K562 (cell line): ENCODE measurements around the gene CHRNB4. TPM values are rescaled to one million over a fixed set of nuclear protein-coding genes. Genes with fewer than 3 reads are reported as not detected.

Experiments used
- ATAC-seq: fragments of 200-7000 bp; cut with Tn5 transposase; 3 replicates; pipeline ENCODE4 v1.9.1; 2020; ENCODE audit warnings: moderate library complexity
- BruUV-seq: library from RNA; stranded (reverse); fragments of 400-500 nt; replicated peaks from 2 replicates; lab custom pipeline; 2021; lab: Mats Ljungman, UMichigan
- CTCF ChIA-PET: fragments of 300-600 bp; formaldehyde crosslinking; extraction: SDS; loops from one replicate; lab custom pipeline; 2021; ENCODE audit warnings: low intra/inter-chr PET ratio; lab: Yijun Ruan, JAX
- POLR2A ChIA-PET: fragments of 300-600, 350-650 bp; sonication (Branson Sonifier 250); formaldehyde crosslinking; extraction: SDS; loops from one replicate; lab custom pipeline; 2021; ENCODE audit warnings: antibody characterized with exemption, inconsistent platforms; lab: Yijun Ruan, JAX
- DNase-seq, 4 experiments: peaks; one replicate each; pipeline versions ENCODE4 v3.0.0 to v3.0.0-alpha.2; 2011 to 2018; ENCODE audit warnings: low spot score in 3 of 4, mixed read lengths in 3 of 4; ENCODE audit errors: extremely low read depth in 1 of 4
- FAIRE-seq: peaks from 2 replicates; lab custom pipeline; 2011; peaks lifted over from hg19 to GRCh38; lab: Jason Lieb, UNC
- H2AFZ ChIP-seq: 2 replicates; pipeline ENCODE4 v1.6.0; 2011; ENCODE audit warnings: low read depth, low read length, control low read depth, inconsistent platforms
- H3K27ac ChIP-seq: fragments of 200-600 bp; 3 replicates; pipeline ENCODE4 v1.8.0; 2011; ENCODE audit warnings: low read depth, mild to moderate bottlenecking, control low read depth, inconsistent platforms, low read length, moderate library complexity, mixed read lengths; ENCODE audit errors: extremely low read depth
- H3K27me3 ChIP-seq, 2 experiments: fragments of 300-600 bp in 1 of 2; 2 replicates in 1 of 2; 3 replicates in 1 of 2; pipeline versions ENCODE4 v1.6.0 to v1.8.0; 2011; ENCODE audit warnings: inconsistent platforms in 2 of 2, low read length in 2 of 2, mild to moderate bottlenecking in 1 of 2, mixed read lengths in 1 of 2, moderate library complexity in 1 of 2; ENCODE audit not compliant: control insufficient read depth in 2 of 2, insufficient read depth in 2 of 2
- H3K36me3 ChIP-seq: fragments of 300-600 bp; 3 replicates; pipeline ENCODE4 v1.8.0; 2011; ENCODE audit warnings: mild to moderate bottlenecking, low read length, inconsistent platforms; ENCODE audit not compliant: control insufficient read depth, insufficient read depth
- H3K4me1 ChIP-seq, 2 experiments: fragments of 200-600 bp in 1 of 2; replicated peaks in 1 of 2; 2 replicates in 1 of 2; 3 replicates in 1 of 2; pipeline versions ENCODE4 v1.5.1 to v1.8.0; 2011; ENCODE audit warnings: inconsistent platforms in 2 of 2, low read length in 2 of 2, mild to moderate bottlenecking in 1 of 2, mixed read lengths in 1 of 2, moderate library complexity in 1 of 2; ENCODE audit not compliant: control insufficient read depth in 2 of 2, insufficient read depth in 2 of 2
- H3K4me2 ChIP-seq: 2 replicates; pipeline ENCODE4 v1.6.1; 2011; ENCODE audit warnings: low read length, control low read depth, inconsistent platforms, mixed read lengths; ENCODE audit not compliant: insufficient read depth
- H3K4me3 ChIP-seq: fragments of 200-600 bp; sonication (generic), shearing (Covaris generic); 2 replicates; pipeline ENCODE4 v1.5.1; 2016; ENCODE audit warnings: control low read depth, inconsistent platforms
- H3K79me2 ChIP-seq: fragments of 200-600 bp; 3 replicates; pipeline ENCODE4 v1.8.0; 2011; ENCODE audit warnings: low read length, inconsistent platforms; ENCODE audit not compliant: control insufficient read depth, insufficient read depth
- H3K9ac ChIP-seq, 2 experiments: 2 replicates each; pipeline versions ENCODE4 v1.6.0 to v1.6.1; 2011; ENCODE audit warnings: low read depth in 2 of 2, low read length in 2 of 2, control low read depth in 1 of 2, inconsistent platforms in 1 of 2, mild to moderate bottlenecking in 1 of 2, mixed read lengths in 1 of 2; ENCODE audit not compliant: insufficient read depth in 1 of 2
- H3K9me1 ChIP-seq: one replicate; pipeline ENCODE4 v1.6.0; 2011; ENCODE audit warnings: inconsistent platforms, mild to moderate bottlenecking, low read length, moderate library complexity; ENCODE audit not compliant: control insufficient read depth, insufficient read depth
- H3K9me3 ChIP-seq: replicated peaks from 2 replicates; pipeline ENCODE4 v1.5.1; 2011; ENCODE audit warnings: low read depth, low read length, inconsistent platforms; ENCODE audit not compliant: control insufficient read depth, insufficient read depth
- H4K20me1 ChIP-seq: replicated peaks from 2 replicates; pipeline ENCODE4 v1.6.1; 2011; ENCODE audit warnings: low read length, inconsistent platforms, mixed read lengths; ENCODE audit not compliant: control insufficient read depth, insufficient read depth
- GATAD2B ChIP-seq: fragments of 450-650 bp; IDR thresholded peaks from 2 replicates; pipeline ENCODE4 v1.6.1; 2017; ENCODE audit warnings: mild to moderate bottlenecking, borderline replicate concordance
- KLF13 ChIP-seq: fragments of 450-650 bp; IDR thresholded peaks from 2 replicates; pipeline ENCODE4 v1.6.1; 2016; ENCODE audit warnings: missing genetic modification characterization, low read depth, mild to moderate bottlenecking, missing compliant biosample characterization, moderate library complexity, borderline replicate concordance
- L3MBTL2 ChIP-seq: fragments of 450-650 bp; IDR thresholded peaks from 2 replicates; pipeline ENCODE4 v1.6.1; 2016; ENCODE audit warnings: mild to moderate bottlenecking, moderate library complexity
- POLR3A ChIP-seq: IDR thresholded peaks from 2 replicates; pipeline ENCODE4 v1.6.1; 2011; ENCODE audit warnings: borderline replicate concordance, mild to moderate bottlenecking, moderate library complexity; ENCODE audit not compliant: insufficient read length, insufficient read depth; ENCODE audit errors: extremely low read depth
- YBX1 ChIP-seq: fragments of 450-650 bp; IDR thresholded peaks from 2 replicates; pipeline ENCODE4 v1.7.1; 2016; ENCODE audit warnings: mild to moderate bottlenecking
- ZNF197 ChIP-seq: fragments of 200-800 bp; sonication (Bioruptor generic); IDR thresholded peaks from 2 replicates; pipeline ENCODE4 v1.6.1; 2016; ENCODE audit warnings: low read depth, missing genetic modification characterization, missing compliant biosample characterization
- WGBS: fragments of 100-300 bp; shearing (Covaris generic); methylation state at CpG from one replicate; pipeline ENCODE4 v1.1.6; 2016; ENCODE audit warnings: low coverage, mixed read lengths; ENCODE audit not compliant: insufficient coverage; ENCODE audit errors: missing lambda C conversion rate; 5-methylcytosine and 5-hydroxymethylcytosine counted together
- in situ Hi-C: fragments of 300-500 bp; cut with MboI; formaldehyde crosslinking; loops from 4 replicates; pipeline ENCODE4 v1.15.0; 2018; ENCODE audit warnings: inconsistent platforms, mixed read lengths
- intact Hi-C: fragments of 100-400 bp; cut with micrococcal nuclease; formaldehyde crosslinking; loops from 2 replicates; pipeline ENCODE4 v1.14.2; 2022
- polyA plus RNA-seq, 8 experiments: library from polyadenylated mRNA; depleted of rRNA in 4 of 8; stranded (reverse) in 5 of 8; unstranded in 3 of 8; fragments of >200 nt; fragmentation: Nextera tagmentation in 2 of 8; fragmentation: Illumina TruSeq in 1 of 8; extraction: Ambion mirVana in 2 of 8; extraction: Trizol in 1 of 8; gene quantifications; 2 replicates each; pipeline versions ENCODE4 v1.2.1 to v1.2.3, GENCODE V29; 2011 to 2014; ENCODE audit warnings: inconsistent platforms in 1 of 8, missing spikeins in 1 of 8
- small RNA-seq: library from RNA; depleted of rRNA; stranded (forward); fragments of <200 nt; gene quantifications from one replicate; pipeline ENCODE3, GENCODE V24; 2014
- total RNA-seq, 7 experiments: library from RNA; depleted of rRNA in 6 of 7; stranded (reverse); fragments of >200 nt in 6 of 7; fragmentation: Illumina TruSeq in 2 of 7; extraction: Trizol in 2 of 7; gene quantifications; 2 replicates each; pipeline versions ENCODE4 v1.2.1 to v1.2.3, GENCODE V29; 2011 to 2021; ENCODE audit warnings: low replicate concordance in 1 of 7
- TF ChIP-seq, protein P1 (sequence below): fragments of 450-650 bp; IDR thresholded peaks from 2 replicates; pipeline ENCODE4 v1.6.1; 2016; ENCODE audit warnings: borderline replicate concordance

Gene CHRNB4
- total and polyA plus RNA-seq, 9 of the 15 experiments (the other 6 are each of a cell fraction or from before 2014, with no cell fraction given), result 0.08 to 0.18 TPM; not detected in 7

DNA sequence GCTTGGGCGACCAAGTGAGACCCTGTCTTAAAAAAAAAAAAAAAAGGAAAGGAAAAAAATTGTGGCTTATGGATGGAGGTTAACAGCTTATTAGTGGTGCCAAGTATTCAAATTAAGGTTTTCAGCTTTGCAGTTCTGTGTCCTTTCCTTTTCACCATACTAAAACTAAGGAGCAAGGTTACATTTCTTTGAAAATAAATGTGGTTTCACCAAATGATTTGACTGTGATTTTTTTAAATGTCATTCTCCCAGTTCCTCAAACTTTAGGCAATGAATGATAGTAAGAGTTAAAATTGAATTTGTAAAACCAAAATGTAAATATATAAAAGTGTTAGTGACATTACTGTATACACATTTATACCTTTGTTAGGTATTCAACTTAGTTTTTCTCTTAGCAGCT lies 66.1 kb downstream of the CHRNB4 start:
- H2AFZ ChIP-seq, result no peak overlapping the region
- DNase-seq (no peak), ATAC-seq (no peak), FAIRE-seq (no peak)
- H3K27ac ChIP-seq, result no peak overlapping the region
- ChIA-PET CTCF (no interaction called here), POLR2A (interaction anchor here (0.8 to 4.4 kb wide), 2 partner anchors 9 to 639 kb away, joined by 3 to 17 read pairs; partner anchors contain the start of gene CHRNA5)
- in situ Hi-C loops (no loop called here), intact Hi-C loops (no loop called here)
- no peaks in the 10 kb centered on the region for H3K9me3 ChIP-seq
- H3K4me3 ChIP-seq, result no peak overlapping the region
- H3K27me3 ChIP-seq, result no peaks in the 10 kb centered on the region
- H4K20me1 ChIP-seq, result no peaks in the 10 kb centered on the region; the same call in 1 of the 2 replicates
- no peaks in the 10 kb centered on the region for H3K4me1 ChIP-seq
- H3K9me1 ChIP-seq, result no peaks in the 10 kb centered on the region
- no peak overlapping the region for H3K4me2 ChIP-seq
- H3K79me2 ChIP-seq, result no peaks in the 10 kb centered on the region; the same call in 2 of the 3 replicates
- no peak overlapping the region for H3K9ac ChIP-seq
- no peaks in the 10 kb centered on the region for H3K36me3 ChIP-seq
- no peak for TF ChIP-seq KLF13 (tag)
- no peak for TF ChIP-seq ZNF197
- no peak for TF ChIP-seq GATAD2B
- no peak for TF ChIP-seq POLR3A
- no peak for TF ChIP-seq L3MBTL2
- TF ChIP-seq, protein P1, sequence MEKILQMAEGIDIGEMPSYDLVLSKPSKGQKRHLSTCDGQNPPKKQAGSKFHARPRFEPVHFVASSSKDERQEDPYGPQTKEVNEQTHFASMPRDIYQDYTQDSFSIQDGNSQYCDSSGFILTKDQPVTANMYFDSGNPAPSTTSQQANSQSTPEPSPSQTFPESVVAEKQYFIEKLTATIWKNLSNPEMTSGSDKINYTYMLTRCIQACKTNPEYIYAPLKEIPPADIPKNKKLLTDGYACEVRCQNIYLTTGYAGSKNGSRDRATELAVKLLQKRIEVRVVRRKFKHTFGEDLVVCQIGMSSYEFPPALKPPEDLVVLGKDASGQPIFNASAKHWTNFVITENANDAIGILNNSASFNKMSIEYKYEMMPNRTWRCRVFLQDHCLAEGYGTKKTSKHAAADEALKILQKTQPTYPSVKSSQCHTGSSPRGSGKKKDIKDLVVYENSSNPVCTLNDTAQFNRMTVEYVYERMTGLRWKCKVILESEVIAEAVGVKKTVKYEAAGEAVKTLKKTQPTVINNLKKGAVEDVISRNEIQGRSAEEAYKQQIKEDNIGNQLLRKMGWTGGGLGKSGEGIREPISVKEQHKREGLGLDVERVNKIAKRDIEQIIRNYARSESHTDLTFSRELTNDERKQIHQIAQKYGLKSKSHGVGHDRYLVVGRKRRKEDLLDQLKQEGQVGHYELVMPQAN, result no peak
- no peak for TF ChIP-seq YBX1
- no TSS peak for BruUV-seq
- no CpG with 5 or more reads among the region's 1 CpG for WGBS

Small RNAs within 50 kb of the gene (small RNA-seq; reads per million reads assigned to genes)
- not detected for gene AC067863.2

Other genes starting within 250 kb of the CHRNB4 start
- gene IREB2, start 203.0 kb downstream of the CHRNB4 start, total RNA-seq (2014; rRNA removed), result 16.8 and 17.1 TPM in 2 replicates
- gene IREB2, start 203.0 kb downstream of the CHRNB4 start, total RNA-seq (2014; rRNA removed; fragmentation: Illumina TruSeq; extraction: Trizol), result 37.7 and 48.0 TPM in 2 replicates
- gene IREB2, start 203.0 kb downstream of the CHRNB4 start, total RNA-seq (2015; rRNA removed; fragmentation: Illumina TruSeq; extraction: Trizol), result 30.8 and 34.0 TPM in 2 replicates
- gene IREB2, start 203.0 kb downstream of the CHRNB4 start, total RNA-seq (2021), result 56.6 and 61.7 TPM in 2 replicates
- gene IREB2, start 203.0 kb downstream of the CHRNB4 start, polyA plus RNA-seq (2011; rRNA removed), result 51.5 and 59.1 TPM in 2 replicates
- 45.4 and 53.2 TPM in 2 replicates for gene IREB2, start 203.0 kb downstream of the CHRNB4 start, polyA plus RNA-seq (2014; fragmentation: Illumina TruSeq; extraction: Trizol)
- gene IREB2, start 203.0 kb downstream of the CHRNB4 start, polyA plus RNA-seq (2014; fragmentation: Nextera tagmentation; extraction: Ambion mirVana), result 10 to 100 TPM; 18.0 to 21.4 TPM
- 24.1 and 25.4 TPM in 2 replicates for gene IREB2, start 203.0 kb downstream of the CHRNB4 start, polyA plus RNA-seq (2014; rRNA removed)
- 1.9 and 4.8 TPM in 2 replicates for gene HYKK, start 133.6 kb downstream of the CHRNB4 start, total RNA-seq (2014; rRNA removed)
- 5.0 and 6.8 TPM in 2 replicates for gene HYKK, start 133.6 kb downstream of the CHRNB4 start, total RNA-seq (2014; rRNA removed; fragmentation: Illumina TruSeq; extraction: Trizol)
- 4.0 and 4.3 TPM in 2 replicates for gene HYKK, start 133.6 kb downstream of the CHRNB4 start, total RNA-seq (2015; rRNA removed; fragmentation: Illumina TruSeq; extraction: Trizol)
- gene HYKK, start 133.6 kb downstream of the CHRNB4 start, total RNA-seq (2021), result 3.5 and 3.9 TPM in 2 replicates
- 4.5 and 6.1 TPM in 2 replicates for gene HYKK, start 133.6 kb downstream of the CHRNB4 start, polyA plus RNA-seq (2011; rRNA removed)
- gene HYKK, start 133.6 kb downstream of the CHRNB4 start, polyA plus RNA-seq (2014; fragmentation: Illumina TruSeq; extraction: Trizol), result 5.7 TPM in 2 replicates
- 1 to 10 TPM; 3.0 to 3.1 TPM for gene HYKK, start 133.6 kb downstream of the CHRNB4 start, polyA plus RNA-seq (2014; fragmentation: Nextera tagmentation; extraction: Ambion mirVana)
- gene HYKK, start 133.6 kb downstream of the CHRNB4 start, polyA plus RNA-seq (2014; rRNA removed), result 3.5 and 5.1 TPM in 2 replicates
- 283 and 304 TPM in 2 replicates for gene PSMA4, start 100.8 kb downstream of the CHRNB4 start, total RNA-seq (2014; rRNA removed)
- gene PSMA4, start 100.8 kb downstream of the CHRNB4 start, total RNA-seq (2014; rRNA removed; fragmentation: Illumina TruSeq; extraction: Trizol), result 651 and 732 TPM in 2 replicates
- gene PSMA4, start 100.8 kb downstream of the CHRNB4 start, total RNA-seq (2015; rRNA removed; fragmentation: Illumina TruSeq; extraction: Trizol), result 546 and 601 TPM in 2 replicates
- 388 and 422 TPM in 2 replicates for gene PSMA4, start 100.8 kb downstream of the CHRNB4 start, total RNA-seq (2021)
- 597 and 814 TPM in 2 replicates for gene PSMA4, start 100.8 kb downstream of the CHRNB4 start, polyA plus RNA-seq (2011; rRNA removed)
- 747 and 790 TPM in 2 replicates for gene PSMA4, start 100.8 kb downstream of the CHRNB4 start, polyA plus RNA-seq (2014; fragmentation: Illumina TruSeq; extraction: Trizol)
- gene PSMA4, start 100.8 kb downstream of the CHRNB4 start, polyA plus RNA-seq (2014; fragmentation: Nextera tagmentation; extraction: Ambion mirVana), result 1,000 to 10,000 TPM; 1,794 to 1,857 TPM
- 531 and 666 TPM in 2 replicates for gene PSMA4, start 100.8 kb downstream of the CHRNB4 start, polyA plus RNA-seq (2014; rRNA removed)
- gene CHRNA5, start 75.7 kb downstream of the CHRNB4 start, total RNA-seq (2014; rRNA removed), result 6.0 and 6.5 TPM in 2 replicates
- 16.1 and 17.3 TPM in 2 replicates for gene CHRNA5, start 75.7 kb downstream of the CHRNB4 start, total RNA-seq (2014; rRNA removed; fragmentation: Illumina TruSeq; extraction: Trizol)
- gene CHRNA5, start 75.7 kb downstream of the CHRNB4 start, total RNA-seq (2015; rRNA removed; fragmentation: Illumina TruSeq; extraction: Trizol), result 8.0 and 11.0 TPM in 2 replicates
- gene CHRNA5, start 75.7 kb downstream of the CHRNB4 start, total RNA-seq (2021), result 13.4 and 14.9 TPM in 2 replicates
- 6.1 and 13.6 TPM in 2 replicates for gene CHRNA5, start 75.7 kb downstream of the CHRNB4 start, polyA plus RNA-seq (2011; rRNA removed)
- gene CHRNA5, start 75.7 kb downstream of the CHRNB4 start, polyA plus RNA-seq (2014; fragmentation: Illumina TruSeq; extraction: Trizol), result 11.4 and 12.4 TPM in 2 replicates
- gene CHRNA5, start 75.7 kb downstream of the CHRNB4 start, polyA plus RNA-seq (2014; fragmentation: Nextera tagmentation; extraction: Ambion mirVana), result 1 to 10 TPM; 2.8 to 3.4 TPM
- gene CHRNA5, start 75.7 kb downstream of the CHRNB4 start, polyA plus RNA-seq (2014; rRNA removed), result 7.1 and 11.7 TPM in 2 replicates
- not detected in 2 replicates for gene CHRNA3, start 20.2 kb downstream of the CHRNB4 start, total RNA-seq (2014; rRNA removed)
- not detected in 2 replicates for gene CHRNA3, start 20.2 kb downstream of the CHRNB4 start, total RNA-seq (2014; rRNA removed; fragmentation: Illumina TruSeq; extraction: Trizol)
- gene CHRNA3, start 20.2 kb downstream of the CHRNB4 start, total RNA-seq (2015; rRNA removed; fragmentation: Illumina TruSeq; extraction: Trizol), result not detected in 2 replicates
- not detected in 2 replicates for gene CHRNA3, start 20.2 kb downstream of the CHRNB4 start, total RNA-seq (2021)
- gene CHRNA3, start 20.2 kb downstream of the CHRNB4 start, polyA plus RNA-seq (2011; rRNA removed), result not detected in 2 replicates
- gene CHRNA3, start 20.2 kb downstream of the CHRNB4 start, polyA plus RNA-seq (2014; fragmentation: Illumina TruSeq; extraction: Trizol), result not detected in 2 replicates
- under 1 TPM in 1 of 2 experiments, not detected in 1; 0.01 TPM for gene CHRNA3, start 20.2 kb downstream of the CHRNB4 start, polyA plus RNA-seq (2014; fragmentation: Nextera tagmentation; extraction: Ambion mirVana)
- gene CHRNA3, start 20.2 kb downstream of the CHRNB4 start, polyA plus RNA-seq (2014; rRNA removed), result not detected in 2 replicates
- not detected in 2 replicates for gene ADAMTS7, start 170.3 kb upstream of the CHRNB4 start, total RNA-seq (2014; rRNA removed)
- gene ADAMTS7, start 170.3 kb upstream of the CHRNB4 start, total RNA-seq (2014; rRNA removed; fragmentation: Illumina TruSeq; extraction: Trizol), result not detected in 2 replicates
- gene ADAMTS7, start 170.3 kb upstream of the CHRNB4 start, total RNA-seq (2015; rRNA removed; fragmentation: Illumina TruSeq; extraction: Trizol), result not detected in 2 replicates
- gene ADAMTS7, start 170.3 kb upstream of the CHRNB4 start, total RNA-seq (2021), result 0.07 and 0.13 TPM in 2 replicates
- 0.12 TPM in 1 of 2 replicates, not detected in the other for gene ADAMTS7, start 170.3 kb upstream of the CHRNB4 start, polyA plus RNA-seq (2011; rRNA removed)
- not detected in 2 replicates for gene ADAMTS7, start 170.3 kb upstream of the CHRNB4 start, polyA plus RNA-seq (2014; fragmentation: Illumina TruSeq; extraction: Trizol)
- not detected for gene ADAMTS7, start 170.3 kb upstream of the CHRNB4 start, polyA plus RNA-seq (2014; fragmentation: Nextera tagmentation; extraction: Ambion mirVana)
- gene ADAMTS7, start 170.3 kb upstream of the CHRNB4 start, polyA plus RNA-seq (2014; rRNA removed), result 0.05 TPM in 1 of 2 replicates, not detected in the other
- gene MORF4L1, start 231.7 kb upstream of the CHRNB4 start, total RNA-seq (2014; rRNA removed), result 202 and 281 TPM in 2 replicates
- gene MORF4L1, start 231.7 kb upstream of the CHRNB4 start, total RNA-seq (2014; rRNA removed; fragmentation: Illumina TruSeq; extraction: Trizol), result 127 and 157 TPM in 2 replicates
- 193 and 197 TPM in 2 replicates for gene MORF4L1, start 231.7 kb upstream of the CHRNB4 start, total RNA-seq (2015; rRNA removed; fragmentation: Illumina TruSeq; extraction: Trizol)
- 187 and 240 TPM in 2 replicates for gene MORF4L1, start 231.7 kb upstream of the CHRNB4 start, total RNA-seq (2021)
- 268 and 400 TPM in 2 replicates for gene MORF4L1, start 231.7 kb upstream of the CHRNB4 start, polyA plus RNA-seq (2011; rRNA removed)
- 497 and 578 TPM in 2 replicates for gene MORF4L1, start 231.7 kb upstream of the CHRNB4 start, polyA plus RNA-seq (2014; fragmentation: Illumina TruSeq; extraction: Trizol)
- gene MORF4L1, start 231.7 kb upstream of the CHRNB4 start, polyA plus RNA-seq (2014; fragmentation: Nextera tagmentation; extraction: Ambion mirVana), result 100 to 1,000 TPM; 244 to 365 TPM
- 454 and 615 TPM in 2 replicates for gene MORF4L1, start 231.7 kb upstream of the CHRNB4 start, polyA plus RNA-seq (2014; rRNA removed)